Ishikawa (cell line): ENCODE data around the gene ANGPTL5.

Experiments
- CEBPB ChIP-seq: IDR thresholded peaks from 2 replicates; pipeline ENCODE4 v1.6.1; 2012
- CREB1 ChIP-seq: IDR thresholded peaks from 2 replicates; pipeline ENCODE4 v1.6.1; 2012; ENCODE audit warnings: low read depth
- EGR1 ChIP-seq: IDR thresholded peaks from 2 replicates; pipeline ENCODE4 v1.6.1; 2012
- EP300 ChIP-seq: IDR thresholded peaks from 2 replicates; pipeline ENCODE4 v1.6.1; 2012; ENCODE audit warnings: borderline replicate concordance
- FOXM1 ChIP-seq: IDR thresholded peaks from 2 replicates; pipeline ENCODE4 v1.6.1; 2012; ENCODE audit warnings: low read depth, borderline replicate concordance
- NFIC ChIP-seq: IDR thresholded peaks from 2 replicates; pipeline ENCODE4 v1.6.1; 2012
- RAD21 ChIP-seq: IDR thresholded peaks from 2 replicates; pipeline ENCODE4 v1.6.1; 2012; ENCODE audit warnings: low read depth
- TAF1 ChIP-seq: IDR thresholded peaks from 2 replicates; pipeline ENCODE4 v1.6.1; 2012; ENCODE audit warnings: low read depth, mild to moderate bottlenecking
- TCF12 ChIP-seq: IDR thresholded peaks from 2 replicates; pipeline ENCODE4 v1.6.1; 2012; ENCODE audit warnings: low read depth
- TEAD4 ChIP-seq: IDR thresholded peaks from 2 replicates; pipeline ENCODE4 v1.6.1; 2012
- YY1 ChIP-seq: IDR thresholded peaks from 2 replicates; pipeline ENCODE4 v1.6.1; 2012; ENCODE audit warnings: low read depth
- ZBTB7A ChIP-seq: IDR thresholded peaks from 2 replicates; pipeline ENCODE4 v1.6.1; 2012; ENCODE audit warnings: low read depth
- TF ChIP-seq, protein P1 (sequence below): IDR thresholded peaks from 2 replicates; pipeline ENCODE4 v1.6.1; 2012
- TF ChIP-seq, protein P2 (sequence below): IDR thresholded peaks from 2 replicates; pipeline ENCODE4 v1.6.1; 2012
- TF ChIP-seq, protein P3 (sequence below): IDR thresholded peaks from 2 replicates; pipeline ENCODE4 v1.6.1; 2012; ENCODE audit warnings: low read depth, mild to moderate bottlenecking

ANGPTL5 gene

DNA sequence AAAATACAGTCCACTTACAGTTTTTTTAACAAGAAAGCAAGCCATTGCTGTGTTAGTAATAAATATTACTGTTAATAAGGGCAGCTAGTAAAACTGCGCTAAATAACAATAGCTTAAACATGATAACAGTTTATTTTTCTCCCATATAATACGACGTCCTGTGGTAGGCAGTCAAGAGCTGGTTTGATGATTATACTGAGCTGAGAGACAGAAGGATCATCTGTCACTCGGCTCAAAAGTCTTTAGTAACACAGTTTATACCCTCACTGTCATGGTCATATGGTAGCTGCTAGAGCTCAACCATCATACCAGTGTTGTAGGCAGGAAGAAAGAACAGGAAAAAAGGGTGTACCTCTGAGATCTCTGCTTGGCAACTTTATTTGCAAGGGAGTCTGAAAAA lies 29.1 kb upstream of the ANGPTL5 start:
- TF ChIP-seq TAF1 (no peak), EP300 (no peak), CREB1 (no peak), FOXM1 (no peak), YY1 (no peak), EGR1 (no peak), NFIC (no peak), TCF12 (no peak), ZBTB7A (no peak), RAD21 (no peak), TEAD4 (no peak)
- TF ChIP-seq, protein P1, sequence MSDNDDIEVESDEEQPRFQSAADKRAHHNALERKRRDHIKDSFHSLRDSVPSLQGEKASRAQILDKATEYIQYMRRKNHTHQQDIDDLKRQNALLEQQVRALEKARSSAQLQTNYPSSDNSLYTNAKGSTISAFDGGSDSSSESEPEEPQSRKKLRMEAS, result no peak
- TF ChIP-seq, protein P2, sequence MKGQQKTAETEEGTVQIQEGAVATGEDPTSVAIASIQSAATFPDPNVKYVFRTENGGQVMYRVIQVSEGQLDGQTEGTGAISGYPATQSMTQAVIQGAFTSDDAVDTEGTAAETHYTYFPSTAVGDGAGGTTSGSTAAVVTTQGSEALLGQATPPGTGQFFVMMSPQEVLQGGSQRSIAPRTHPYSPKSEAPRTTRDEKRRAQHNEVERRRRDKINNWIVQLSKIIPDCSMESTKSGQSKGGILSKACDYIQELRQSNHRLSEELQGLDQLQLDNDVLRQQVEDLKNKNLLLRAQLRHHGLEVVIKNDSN, result no peak
- TF ChIP-seq, protein P3, sequence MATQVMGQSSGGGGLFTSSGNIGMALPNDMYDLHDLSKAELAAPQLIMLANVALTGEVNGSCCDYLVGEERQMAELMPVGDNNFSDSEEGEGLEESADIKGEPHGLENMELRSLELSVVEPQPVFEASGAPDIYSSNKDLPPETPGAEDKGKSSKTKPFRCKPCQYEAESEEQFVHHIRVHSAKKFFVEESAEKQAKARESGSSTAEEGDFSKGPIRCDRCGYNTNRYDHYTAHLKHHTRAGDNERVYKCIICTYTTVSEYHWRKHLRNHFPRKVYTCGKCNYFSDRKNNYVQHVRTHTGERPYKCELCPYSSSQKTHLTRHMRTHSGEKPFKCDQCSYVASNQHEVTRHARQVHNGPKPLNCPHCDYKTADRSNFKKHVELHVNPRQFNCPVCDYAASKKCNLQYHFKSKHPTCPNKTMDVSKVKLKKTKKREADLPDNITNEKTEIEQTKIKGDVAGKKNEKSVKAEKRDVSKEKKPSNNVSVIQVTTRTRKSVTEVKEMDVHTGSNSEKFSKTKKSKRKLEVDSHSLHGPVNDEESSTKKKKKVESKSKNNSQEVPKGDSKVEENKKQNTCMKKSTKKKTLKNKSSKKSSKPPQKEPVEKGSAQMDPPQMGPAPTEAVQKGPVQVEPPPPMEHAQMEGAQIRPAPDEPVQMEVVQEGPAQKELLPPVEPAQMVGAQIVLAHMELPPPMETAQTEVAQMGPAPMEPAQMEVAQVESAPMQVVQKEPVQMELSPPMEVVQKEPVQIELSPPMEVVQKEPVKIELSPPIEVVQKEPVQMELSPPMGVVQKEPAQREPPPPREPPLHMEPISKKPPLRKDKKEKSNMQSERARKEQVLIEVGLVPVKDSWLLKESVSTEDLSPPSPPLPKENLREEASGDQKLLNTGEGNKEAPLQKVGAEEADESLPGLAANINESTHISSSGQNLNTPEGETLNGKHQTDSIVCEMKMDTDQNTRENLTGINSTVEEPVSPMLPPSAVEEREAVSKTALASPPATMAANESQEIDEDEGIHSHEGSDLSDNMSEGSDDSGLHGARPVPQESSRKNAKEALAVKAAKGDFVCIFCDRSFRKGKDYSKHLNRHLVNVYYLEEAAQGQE, result no peak

DNA sequence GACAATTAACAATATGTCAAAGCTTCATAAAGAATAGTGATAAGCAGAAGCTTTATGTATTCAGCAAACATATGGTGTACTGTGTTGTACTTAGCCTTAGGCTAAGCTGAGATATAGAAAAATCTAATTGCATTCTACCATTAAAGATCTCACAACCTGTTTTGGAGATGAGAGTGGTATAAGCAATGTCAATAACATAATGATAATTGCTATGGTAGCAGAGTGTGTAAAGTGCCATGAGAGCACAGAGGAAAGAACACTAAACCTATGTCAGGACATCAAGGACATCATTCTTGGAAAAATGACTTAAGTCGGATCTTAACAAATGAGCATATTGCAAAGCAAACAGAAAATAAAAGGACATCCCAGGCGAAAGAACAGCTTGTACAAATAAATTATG lies 28.6 kb upstream of the ANGPTL5 start:
- TF ChIP-seq TEAD4 (no peak), YY1 (no peak), CREB1 (no peak), NFIC (no peak), RAD21 (no peak), EP300 (no peak), CEBPB (no peak), EGR1 (no peak)
- TF ChIP-seq, protein P1, result no peak
- TF ChIP-seq, protein P2, result no peak
- TF ChIP-seq, protein P3, result no peak

DNA sequence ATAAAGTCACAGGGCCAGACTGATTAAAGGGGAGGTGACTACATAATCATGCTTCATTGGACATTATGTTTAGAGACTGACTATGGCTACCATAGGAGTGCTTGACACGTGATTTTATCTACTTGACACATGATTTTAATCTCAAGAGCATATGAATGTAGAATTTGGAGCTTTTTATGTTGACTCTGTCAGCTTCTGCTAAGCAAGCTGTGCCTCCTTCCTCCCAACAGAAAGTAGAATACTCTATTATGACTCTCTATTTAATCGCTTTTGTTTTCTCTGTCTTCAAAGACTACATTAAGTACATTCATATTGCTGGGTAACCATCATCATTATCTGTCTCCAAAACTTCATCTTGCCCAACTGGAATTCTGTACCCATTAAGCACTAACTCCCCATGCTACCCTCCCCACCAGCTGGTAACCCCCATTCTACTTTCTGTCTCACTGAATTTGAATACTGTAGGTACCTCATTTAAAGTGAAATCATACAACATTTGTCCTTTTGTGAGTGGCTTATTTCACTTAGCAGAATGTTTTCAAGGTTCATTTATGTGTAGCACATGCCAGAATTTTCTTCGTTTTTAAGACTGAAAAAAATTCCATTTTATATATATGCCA lies 24.7 kb upstream of the ANGPTL5 start:
- TF ChIP-seq EP300, result no peak

DNA sequence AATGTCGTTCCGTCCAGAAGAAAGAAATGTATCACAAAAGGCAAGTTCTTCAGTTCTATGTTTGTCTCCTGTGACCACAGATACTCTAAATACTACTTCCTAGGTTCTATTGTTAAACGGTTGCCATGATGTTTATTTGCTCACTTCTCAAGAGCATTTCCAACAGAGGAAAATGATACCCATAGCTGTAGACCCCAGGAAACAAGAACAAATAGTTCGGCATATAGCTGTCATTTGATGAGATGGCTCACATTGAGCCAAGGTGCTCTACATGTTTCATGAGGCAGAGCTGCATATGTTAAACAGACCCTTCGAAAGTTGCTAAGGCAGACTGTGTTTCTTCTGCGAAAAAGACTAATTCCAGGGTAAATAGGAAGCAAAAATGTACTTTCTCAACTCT lies 15.4 kb upstream of the ANGPTL5 start:
- no peak for TF ChIP-seq TEAD4
- TF ChIP-seq TAF1, result no peak
- no peak for TF ChIP-seq EP300
- TF ChIP-seq, protein P3, result no peak
- TF ChIP-seq, protein P1, result no peak
- no peak for TF ChIP-seq CEBPB
- TF ChIP-seq NFIC, result no peak

DNA sequence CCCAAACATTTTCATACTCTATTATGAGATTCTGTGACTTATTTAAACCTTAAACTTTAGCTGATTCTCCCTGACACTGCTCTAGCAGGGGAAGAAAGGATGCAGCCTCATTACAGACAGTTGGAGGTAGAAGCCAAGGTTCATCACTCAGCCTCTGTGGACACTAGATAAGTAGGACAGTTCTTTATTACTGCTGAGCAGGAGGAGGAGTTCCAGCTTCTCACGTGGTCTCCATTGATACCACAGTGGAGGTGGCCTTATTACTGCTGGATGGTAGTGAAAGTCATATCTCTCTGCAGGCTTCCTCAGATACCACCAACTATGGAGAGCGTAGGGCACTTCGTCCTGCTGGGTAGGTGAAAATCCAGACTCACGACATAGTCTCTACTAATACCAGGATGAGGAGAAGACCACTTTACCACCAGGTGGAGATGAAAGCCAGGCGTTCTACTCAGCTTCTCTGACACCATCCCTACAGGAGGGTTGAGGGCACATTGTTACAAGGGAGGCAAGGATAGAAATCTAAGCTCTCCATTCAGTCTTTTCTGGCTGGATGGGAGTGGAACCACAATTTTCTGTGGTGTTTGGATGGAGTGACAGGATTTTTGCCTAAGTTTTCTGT lies 13.1 kb upstream of the ANGPTL5 start:
- no peak for TF ChIP-seq RAD21
- TF ChIP-seq NFIC, result no peak
- no peak for TF ChIP-seq EP300
- TF ChIP-seq, protein P2, result no peak
- TF ChIP-seq CREB1, result no peak
- TF ChIP-seq, protein P1, result no peak
